Measurements from ENCODE around the gene IL4I1. TPM values are rescaled to one million over a fixed set of nuclear protein-coding genes. Genes with fewer than 3 reads are reported as not detected.

Gene IL4I1
- polyA plus RNA-seq, 3 donors = 5.6 to 7.6 (median 7.0) TPM

DNA sequence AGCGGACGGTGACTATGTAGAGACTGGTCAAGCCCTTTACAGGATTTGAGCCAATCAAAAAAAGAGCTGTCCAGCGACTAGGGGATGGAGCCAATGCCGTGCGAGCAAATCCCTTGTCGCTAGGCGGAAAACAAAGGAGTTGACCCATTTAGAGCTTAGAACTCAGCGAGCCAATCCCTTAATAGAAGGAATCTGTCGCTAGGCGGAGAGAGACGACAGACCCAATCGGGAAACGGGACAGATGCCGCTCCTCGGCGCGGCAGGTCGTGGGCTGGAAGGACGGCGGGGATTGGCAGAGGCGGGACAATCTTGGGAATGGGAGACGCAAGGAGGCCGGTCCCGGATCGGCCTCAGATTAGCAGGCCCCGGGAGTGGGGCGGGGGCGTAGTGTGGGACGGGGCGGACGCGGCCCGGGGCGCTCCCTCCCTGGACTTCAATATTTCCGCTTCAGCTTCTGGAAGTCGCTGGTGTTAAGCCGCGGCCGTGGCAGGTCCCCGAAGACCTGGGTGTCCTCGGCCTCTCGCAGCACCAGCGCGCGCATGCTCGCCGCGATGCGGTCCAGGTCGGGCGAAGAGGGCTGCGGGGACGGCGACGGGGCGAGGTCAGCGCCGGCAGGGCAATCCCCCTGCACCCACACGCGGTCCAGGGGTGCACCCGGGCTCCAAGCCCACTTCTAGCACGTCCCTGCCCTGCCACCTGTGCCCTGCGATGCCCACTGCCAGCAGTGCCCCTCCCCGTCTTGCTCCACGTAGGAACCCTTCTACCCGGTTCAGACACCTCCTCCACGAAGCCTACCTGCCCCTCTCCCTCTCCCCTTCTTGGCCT, 27.0 kb downstream of the IL4I1 start:
- Histone ChIP-seq H3K27me3 (ENCODE audit: control insufficient read depth in 2 of 2, insufficient read depth in 2 of 2, low read length in 2 of 2) (no peaks in the 10 kb centered on the region), H3K4me2 (replicated peaks; ENCODE audit: extremely low read depth, low read length, poor library complexity, severe bottlenecking) (peak overlapping the region; percentile 100), H3K36me3 (replicated peaks in 1 of 2; ENCODE audit: control insufficient read depth in 1 of 2, insufficient read depth in 2 of 2, low read length in 2 of 2) (peaks cover 0 to 4% of the 10 kb centered on the region in 2 donors), H3K27ac (ENCODE audit: low read depth in 1 of 2, low read length in 2 of 2) (peak overlapping the region; percentile 77 to 85), H3K4me1 (ENCODE audit: control insufficient read depth in 1 of 2, insufficient read depth in 2 of 2, low read length in 2 of 2) (peaks cover 51 to 59% of the 10 kb centered on the region in 2 donors), H3K9ac (ENCODE audit: insufficient read depth, low read length, poor library complexity, severe bottlenecking) (peak overlapping the region; percentile 63), H4K20me1 (ENCODE audit: insufficient read depth, low read length) (peaks cover 20% of the 10 kb centered on the region), H3K4me3 (replicated peaks in 1 of 3; ENCODE audit: low read depth in 2 of 3, low read length in 3 of 3) (peak overlapping the region; percentile 43 to 99 (median 56)), H2AFZ (ENCODE audit: insufficient read depth, low read depth, low read length, poor library complexity, severe bottlenecking) (peak overlapping the region; percentile 90), H3K79me2 (ENCODE audit: insufficient read depth, low read length) (peaks cover 34% of the 10 kb centered on the region), H3K9me3 (replicated peaks in 1 of 2; ENCODE audit: control insufficient read depth in 1 of 2, insufficient read depth in 1 of 2, low read length in 2 of 2) (no peaks in the 10 kb centered on the region)
- peaks cover 17 to 45% of the 10 kb centered on the region in 2 donors for H3K36me3 Mint-ChIP-seq
- no peaks in the 10 kb centered on the region for H3K9me3 Mint-ChIP-seq
- peaks cover 49% of the 10 kb centered on the region for H3K4me1 Mint-ChIP-seq
- DNase-seq = peak; percentile 98 to 100 (median 99)
- intact Hi-C loops (cut with micrococcal nuclease) = loop anchor here (5.0 kb wide), 3 partner anchors 52 to 102 kb away; partner anchors contain the start of genes AP2A1 (in 1 of the 2), FUZ (in 1 of the 2) and MED25 (in 1 of the 2)
- H3K4me3 Mint-ChIP-seq = no peak overlapping the region
- H3K27me3 Mint-ChIP-seq (ENCODE audit: low read depth in 3 of 3) = peaks cover 0 to 3% (median 0%) of the 10 kb centered on the region in 3 donors
- peak overlapping the region in 4 of 7 donors; percentile 69 to 92 (median 79) for H3K27ac Mint-ChIP-seq
- under 1% methylated on average over 62 of the region's 67 CpGs for WGBS (ENCODE audit: insufficient coverage)
- TF ChIP-seq, protein P1, sequence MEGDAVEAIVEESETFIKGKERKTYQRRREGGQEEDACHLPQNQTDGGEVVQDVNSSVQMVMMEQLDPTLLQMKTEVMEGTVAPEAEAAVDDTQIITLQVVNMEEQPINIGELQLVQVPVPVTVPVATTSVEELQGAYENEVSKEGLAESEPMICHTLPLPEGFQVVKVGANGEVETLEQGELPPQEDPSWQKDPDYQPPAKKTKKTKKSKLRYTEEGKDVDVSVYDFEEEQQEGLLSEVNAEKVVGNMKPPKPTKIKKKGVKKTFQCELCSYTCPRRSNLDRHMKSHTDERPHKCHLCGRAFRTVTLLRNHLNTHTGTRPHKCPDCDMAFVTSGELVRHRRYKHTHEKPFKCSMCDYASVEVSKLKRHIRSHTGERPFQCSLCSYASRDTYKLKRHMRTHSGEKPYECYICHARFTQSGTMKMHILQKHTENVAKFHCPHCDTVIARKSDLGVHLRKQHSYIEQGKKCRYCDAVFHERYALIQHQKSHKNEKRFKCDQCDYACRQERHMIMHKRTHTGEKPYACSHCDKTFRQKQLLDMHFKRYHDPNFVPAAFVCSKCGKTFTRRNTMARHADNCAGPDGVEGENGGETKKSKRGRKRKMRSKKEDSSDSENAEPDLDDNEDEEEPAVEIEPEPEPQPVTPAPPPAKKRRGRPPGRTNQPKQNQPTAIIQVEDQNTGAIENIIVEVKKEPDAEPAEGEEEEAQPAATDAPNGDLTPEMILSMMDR (IDR thresholded peaks at IDR 0.05) = no peak

DNA sequence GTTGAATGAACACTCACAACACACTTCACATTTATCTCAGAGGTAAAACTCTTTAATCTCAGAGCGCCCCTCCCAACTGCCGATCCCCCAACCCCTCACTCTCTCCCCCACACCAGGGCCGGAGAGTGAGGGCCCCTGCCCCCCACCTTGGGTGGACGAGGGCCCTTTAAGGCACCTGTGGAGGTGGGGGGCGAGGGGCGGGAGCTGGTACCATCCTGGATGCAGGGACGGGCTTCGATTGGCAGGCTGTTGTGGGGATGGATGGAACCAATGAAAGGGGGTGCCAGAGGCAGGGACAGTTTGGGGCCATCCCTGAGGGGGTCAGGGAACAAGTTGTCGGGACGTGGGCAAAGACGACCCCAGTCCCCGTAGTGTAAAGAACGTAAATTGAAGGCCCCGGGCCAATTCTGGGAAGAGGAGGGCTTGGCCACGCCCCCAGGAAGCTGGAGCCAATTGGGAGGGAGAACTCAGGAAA, 27.6 kb downstream of the IL4I1 start:
- H3K4me3 Mint-ChIP-seq = no peak overlapping the region
- peaks cover 18 to 46% of the 10 kb centered on the region in 2 donors for H3K36me3 Mint-ChIP-seq
- Histone ChIP-seq H3K79me2 (ENCODE audit: insufficient read depth, low read length) (peaks cover 34% of the 10 kb centered on the region), H2AFZ (ENCODE audit: insufficient read depth, low read depth, low read length, poor library complexity, severe bottlenecking) (peak overlapping the region; percentile 90), H3K27me3 (ENCODE audit: control insufficient read depth in 2 of 2, insufficient read depth in 2 of 2, low read length in 2 of 2) (no peaks in the 10 kb centered on the region), H3K9me3 (replicated peaks in 1 of 2; ENCODE audit: control insufficient read depth in 1 of 2, insufficient read depth in 1 of 2, low read length in 2 of 2) (no peaks in the 10 kb centered on the region), H3K4me1 (ENCODE audit: control insufficient read depth in 1 of 2, insufficient read depth in 2 of 2, low read length in 2 of 2) (peaks cover 51 to 60% of the 10 kb centered on the region in 2 donors), H3K4me2 (replicated peaks; ENCODE audit: extremely low read depth, low read length, poor library complexity, severe bottlenecking) (peak overlapping the region; percentile 100), H4K20me1 (ENCODE audit: insufficient read depth, low read length) (peaks cover 26% of the 10 kb centered on the region), H3K27ac (ENCODE audit: low read depth in 1 of 2, low read length in 2 of 2) (peak overlapping the region; percentile 77 to 85), H3K36me3 (replicated peaks in 1 of 2; ENCODE audit: control insufficient read depth in 1 of 2, insufficient read depth in 2 of 2, low read length in 2 of 2) (peaks cover 2 to 11% of the 10 kb centered on the region in 2 donors), H3K9ac (ENCODE audit: insufficient read depth, low read length, poor library complexity, severe bottlenecking) (peak overlapping the region; percentile 52), H3K4me3 (replicated peaks in 1 of 3; ENCODE audit: low read depth in 2 of 3, low read length in 3 of 3) (peak overlapping the region; percentile 20 to 99 (median 37))
- DNase-seq = no peak
- intact Hi-C loops (cut with micrococcal nuclease) = loop anchor here (5.0 kb wide), 3 partner anchors 52 to 102 kb away; partner anchors contain the start of genes AP2A1 (in 1 of the 2), FUZ (in 1 of the 2) and MED25 (in 1 of the 2)
- no peak overlapping the region for H3K27ac Mint-ChIP-seq
- TF ChIP-seq, protein P1 (IDR thresholded peaks at IDR 0.05) = no peak
- H3K4me1 Mint-ChIP-seq = peaks cover 54% of the 10 kb centered on the region
- 2% methylated on average over 12 of the region's 15 CpGs for WGBS (ENCODE audit: insufficient coverage)
- H3K9me3 Mint-ChIP-seq = no peaks in the 10 kb centered on the region
- H3K27me3 Mint-ChIP-seq (ENCODE audit: low read depth in 3 of 3) = peaks cover 0 to 3% (median 0%) of the 10 kb centered on the region in 3 donors
